H7 (cell line): ENCODE data around the gene SWSAP1. TPM values are rescaled to one million over a fixed set of nuclear protein-coding genes. Genes with fewer than 3 reads are reported as not detected.
"Not testable (repeated sequence)": the region's sequence is repeated elsewhere in the genome, so short reads cannot be mapped to it uniquely, and the experiment has no call there.

ENCODE experiments used
- DNase-seq: peaks from one replicate; pipeline ENCODE4 v3.0.0; 2012
- H3K27me3 ChIP-seq: 2 replicates; pipeline ENCODE4 v1.6.0; 2011; ENCODE audit warnings: mild to moderate bottlenecking, low read length; ENCODE audit not compliant: control insufficient read depth, insufficient read depth
- H3K36me3 ChIP-seq: replicated peaks from 2 replicates; pipeline ENCODE4 v1.5.1; 2011; ENCODE audit warnings: low read length; ENCODE audit not compliant: control insufficient read depth, insufficient read depth
- H3K4me3 ChIP-seq: 2 replicates; pipeline ENCODE4 v1.5.1; 2011; ENCODE audit warnings: low read depth, mild to moderate bottlenecking, control low read depth, low read length, moderate library complexity; ENCODE audit not compliant: insufficient read depth
- total RNA-seq: library from RNA; depleted of rRNA; stranded (reverse); fragments of >200 nt; shearing (Covaris generic); gene quantifications from 2 replicates; pipeline ENCODE4 v1.2.3, GENCODE V29; 2014

SWSAP1 gene
- total RNA-seq, 1 experiment from 2014 or later = 3.0 TPM

GRCh38 chr19:11363881-11364280 lies 10.6 kb upstream of the SWSAP1 start:
- peak; percentile 52 for DNase-seq

DNA sequence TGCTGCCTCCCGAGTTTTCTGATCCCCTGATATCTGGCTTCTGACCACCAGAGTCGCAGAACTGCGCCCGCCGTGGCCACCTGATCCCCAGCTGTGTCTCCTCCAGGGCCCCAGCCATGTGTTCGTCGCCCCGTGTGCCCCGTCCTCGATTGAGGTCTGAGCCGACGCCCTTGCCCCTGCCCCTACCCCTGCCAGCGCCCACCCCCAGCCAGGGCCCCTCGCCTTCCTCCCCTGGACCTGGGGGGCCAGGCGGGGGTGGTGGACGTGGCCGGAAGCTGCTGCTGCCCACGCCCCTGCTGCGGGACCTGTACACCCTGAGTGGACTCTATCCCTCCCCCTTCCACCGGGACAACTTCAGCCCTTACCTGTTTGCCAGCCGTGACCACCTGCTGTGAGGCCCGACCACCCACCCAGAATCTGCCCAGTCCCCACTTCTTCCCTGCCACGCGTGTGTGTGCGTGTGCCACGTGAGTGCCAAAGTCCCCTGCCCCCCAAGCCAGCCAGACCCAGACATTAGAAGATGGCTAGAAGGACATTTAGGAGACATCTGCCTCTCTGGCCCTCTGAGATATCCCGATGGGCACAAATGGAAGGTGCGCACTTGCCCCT lies 10.1 kb upstream of the SWSAP1 start:
- peaks cover 5% of the 10 kb centered on the region for H3K36me3 ChIP-seq
- DNase-seq = peak; percentile 52
- H3K4me3 ChIP-seq = no peak overlapping the region
- H3K27me3 ChIP-seq = peaks cover 11% of the 10 kb centered on the region; the same call in 1 of the 2 replicates

More at GRCh38 chr19:11363881-11364280, 10.6 kb upstream of the SWSAP1 start:
- Histone ChIP-seq H3K36me3 (peaks cover 2% of the 10 kb centered on the region), H3K27me3 (peaks cover 11% of the 10 kb centered on the region; the same call in 1 of the 2 replicates), H3K4me3 (no peak overlapping the region)

GRCh38 chr19:11364935-11365334 lies 9.5 kb upstream of the SWSAP1 start:
- H3K27me3 ChIP-seq = peaks cover 11% of the 10 kb centered on the region; the same call in 1 of the 2 replicates
- peak; percentile 20 for DNase-seq

DNA sequence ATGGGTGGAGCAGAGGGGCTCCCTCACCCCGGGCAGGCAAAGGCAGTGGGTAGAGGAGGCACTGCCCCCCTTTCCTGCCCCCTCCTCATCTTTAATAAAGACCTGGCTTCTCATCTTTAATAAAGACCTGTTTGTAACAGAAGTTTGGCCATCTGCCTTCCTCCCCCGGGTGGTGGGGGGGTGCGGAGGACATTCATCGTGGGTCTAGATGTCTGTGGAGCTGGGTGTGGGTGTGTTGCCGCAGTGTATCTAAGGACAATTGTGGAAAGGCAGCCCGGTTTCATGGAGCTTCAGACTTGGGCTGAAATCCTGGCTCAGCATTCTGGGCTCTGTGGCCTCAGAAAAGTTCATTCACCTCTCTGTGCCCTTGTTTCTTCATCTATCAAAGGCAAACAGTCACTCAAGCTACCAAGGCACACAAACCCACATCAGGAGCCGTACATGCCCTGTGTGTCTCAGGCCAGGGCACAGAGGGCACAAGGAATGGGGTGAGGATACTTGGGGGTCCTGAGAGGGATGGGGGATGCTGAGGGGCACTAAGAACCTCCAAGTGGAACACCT lies 8.8 kb upstream of the SWSAP1 start:
- peaks cover 5% of the 10 kb centered on the region for H3K36me3 ChIP-seq
- no peak for DNase-seq
- peaks cover 9% of the 10 kb centered on the region; the same call in 1 of the 2 replicates for H3K27me3 ChIP-seq
- H3K4me3 ChIP-seq = no peak overlapping the region

More at GRCh38 chr19:11364935-11365334, 9.5 kb upstream of the SWSAP1 start:
- no peak overlapping the region for H3K4me3 ChIP-seq
- peaks cover 5% of the 10 kb centered on the region for H3K36me3 ChIP-seq

DNA sequence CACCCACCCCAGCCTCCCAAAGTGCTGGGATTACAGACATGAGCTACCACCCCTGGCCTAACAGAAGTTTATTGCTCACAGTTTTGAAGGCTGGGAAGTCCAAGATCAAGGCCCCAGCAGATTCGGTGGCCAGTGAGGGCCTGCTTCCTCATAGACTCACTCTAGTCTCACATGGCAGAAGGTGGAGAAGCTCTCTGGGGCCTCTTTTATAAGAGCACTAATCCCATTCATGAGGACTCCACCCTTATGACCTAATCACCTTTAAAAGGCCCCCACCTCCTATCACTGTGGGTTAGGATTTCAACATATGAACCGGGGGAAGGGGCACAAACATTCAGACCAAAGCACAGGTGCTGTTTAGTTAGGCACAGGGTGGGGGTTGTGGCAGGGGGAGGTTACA lies 6.9 kb upstream of the SWSAP1 start:
- DNase-seq = no peak
- Histone ChIP-seq H3K27me3 (peaks cover under 1% of the 10 kb centered on the region; the same call in 1 of the 2 replicates), H3K4me3 (no peak overlapping the region), H3K36me3 (peaks cover 5% of the 10 kb centered on the region)

- Histone ChIP-seq H3K27me3 (no peaks in the 10 kb centered on the region), H3K4me3 (no peak overlapping the region), H3K36me3 (peaks cover 5% of the 10 kb centered on the region)
- no peak for DNase-seq
Observed at GRCh38 chr19:11370744-11371143, 3.7 kb upstream of the SWSAP1 start.

DNA sequence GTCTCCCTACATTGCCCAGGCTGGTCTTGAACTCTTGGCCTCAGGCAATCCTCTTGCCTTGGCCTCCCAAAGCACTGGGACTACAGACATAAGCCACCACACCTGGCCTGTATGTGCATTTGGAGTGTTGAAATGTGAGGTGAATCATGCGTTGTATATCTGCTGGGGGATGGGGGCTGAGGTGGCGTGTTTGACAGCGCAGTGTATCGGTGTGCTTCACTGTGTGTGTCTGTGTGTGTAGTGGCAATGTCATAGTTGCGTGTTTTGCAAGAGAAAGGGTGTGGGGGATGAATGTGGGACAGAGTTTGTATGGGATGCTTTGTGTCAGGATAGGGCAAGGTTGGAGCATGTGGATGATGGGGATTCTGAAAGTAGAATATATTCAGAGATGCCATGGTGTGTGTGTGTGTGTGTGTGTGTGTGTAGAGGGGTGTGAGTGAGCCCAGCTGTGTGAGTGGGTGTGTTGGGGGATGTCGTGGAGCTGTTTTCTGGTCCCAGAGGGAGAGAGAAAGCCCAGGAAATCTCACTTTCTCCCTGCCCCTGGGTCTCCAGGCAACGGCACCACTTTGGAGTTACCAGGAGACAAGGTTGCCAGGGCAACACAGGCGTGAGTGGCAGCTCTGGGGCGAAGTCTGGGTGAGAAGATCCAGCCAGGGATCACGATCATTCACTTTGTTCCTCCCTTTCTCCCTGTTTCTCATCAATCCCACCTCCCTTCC lies 1.1 kb upstream of the SWSAP1 start:
- Histone ChIP-seq H3K36me3 (peaks cover 5% of the 10 kb centered on the region), H3K27me3 (no peaks in the 10 kb centered on the region), H3K4me3 (no peak overlapping the region)
- DNase-seq = peak; percentile 82

DNA sequence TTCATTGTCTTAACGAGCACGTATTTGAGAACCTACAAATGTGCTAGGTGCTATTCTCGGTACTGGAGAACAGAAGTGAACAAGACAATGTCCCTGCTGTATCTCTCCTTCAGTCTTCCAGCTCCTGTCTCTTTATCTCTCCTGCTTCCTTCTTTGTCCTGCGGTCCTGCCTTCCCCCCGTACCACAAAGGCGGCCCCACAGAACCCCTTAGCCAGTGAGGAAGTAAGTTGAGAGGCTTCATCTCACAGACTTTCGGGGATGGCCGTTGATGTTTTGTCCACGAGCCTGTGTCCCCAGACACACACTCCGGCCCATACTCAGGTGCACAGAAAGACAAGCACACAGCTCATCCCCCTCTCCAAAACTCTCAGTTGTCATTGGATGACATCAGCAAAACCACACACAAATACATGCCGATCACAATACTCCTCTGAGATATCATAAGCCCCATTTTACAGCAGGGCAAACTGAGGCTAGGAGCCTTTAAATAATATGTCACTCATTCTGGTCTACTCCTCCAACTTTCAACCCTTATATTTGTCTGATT lies 507 bp upstream of the SWSAP1 start:
- Histone ChIP-seq H3K27me3 (no peaks in the 10 kb centered on the region), H3K36me3 (peaks cover 4% of the 10 kb centered on the region), H3K4me3 (peak overlapping the region; percentile 81)
- DNase-seq = no peak

GRCh38 chr19:11375143-11375948 lies 880 bp downstream of the SWSAP1 start:
- DNase-seq = peak; percentile 75
- Histone ChIP-seq H3K4me3 (peak overlapping the region; percentile 52), H3K36me3 (peaks cover 2% of the 10 kb centered on the region), H3K27me3 (no peaks in the 10 kb centered on the region)

- no peak overlapping the region for H3K4me3 ChIP-seq
- H3K27me3 ChIP-seq = no peaks in the 10 kb centered on the region; the same call in 1 of the 2 replicates
- peaks cover 2% of the 10 kb centered on the region for H3K36me3 ChIP-seq
- no peak for DNase-seq
Observed at GRCh38 chr19:11377237-11377636, 2.8 kb downstream of the SWSAP1 start.

DNA sequence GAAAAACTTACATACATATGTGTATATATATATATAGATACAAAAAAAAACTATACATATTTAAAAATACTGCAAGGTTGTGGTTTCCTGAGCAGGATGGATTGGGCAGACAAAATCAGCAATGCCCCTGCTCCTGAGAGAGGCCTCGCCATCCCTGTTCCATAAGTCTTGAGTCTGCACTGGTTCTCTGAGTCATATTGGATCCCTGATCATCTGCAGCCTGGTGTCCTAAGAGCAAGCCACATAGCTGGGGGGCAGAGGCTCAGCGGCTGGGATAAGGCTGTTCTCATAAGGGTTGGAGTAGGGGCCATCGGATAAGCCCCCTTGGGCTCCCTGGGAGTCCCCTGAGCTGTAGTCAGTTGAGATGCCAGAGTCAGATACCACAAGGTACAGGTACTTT lies 3.3 kb downstream of the SWSAP1 start:
- no peak for DNase-seq
- Histone ChIP-seq H3K27me3 (peaks cover 2% of the 10 kb centered on the region; the same call in 1 of the 2 replicates), H3K4me3 (no peak overlapping the region), H3K36me3 (peaks cover 2% of the 10 kb centered on the region)

- DNase-seq = peak; percentile 85
- Histone ChIP-seq H3K4me3 (no peak overlapping the region), H3K36me3 (peaks cover 2% of the 10 kb centered on the region), H3K27me3 (peaks cover 9% of the 10 kb centered on the region; the same call in 1 of the 2 replicates)
Observed at GRCh38 chr19:11378319-11379189, 4.1 kb downstream of the SWSAP1 start.

DNA sequence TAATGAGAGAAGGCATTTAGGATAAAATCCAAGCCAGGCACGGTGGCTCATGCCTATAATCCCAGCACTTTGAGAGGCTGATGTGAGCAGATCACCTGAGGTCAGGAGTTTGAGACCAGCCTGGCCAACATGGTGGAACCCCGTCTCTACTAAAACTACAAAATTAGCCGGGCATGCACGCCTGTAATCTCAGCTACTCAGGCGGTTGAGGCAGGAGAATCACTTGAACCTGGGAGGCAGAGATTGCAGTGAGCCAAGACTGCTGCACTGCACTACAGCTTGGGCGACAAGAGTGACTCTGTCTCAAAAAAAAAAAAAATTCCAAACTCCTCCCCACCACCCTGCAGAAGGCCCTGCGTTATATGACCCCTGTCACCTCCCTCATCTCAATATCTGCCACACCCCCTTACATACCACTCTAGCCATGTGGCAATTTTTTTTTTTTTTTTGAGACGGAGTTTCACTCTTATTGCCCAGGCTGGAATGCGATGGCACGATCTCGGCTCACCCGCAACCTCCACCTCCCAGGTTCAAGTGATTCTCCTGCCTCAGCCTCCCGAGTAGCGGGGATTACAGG lies 4.9 kb downstream of the SWSAP1 start:
- peak; percentile 32 for DNase-seq
- not testable (repeated sequence) for H3K27me3 ChIP-seq, H3K36me3 ChIP-seq, H3K4me3 ChIP-seq
